ENCODE data around the gene DYNLT1.

DYNLT1 gene

GRCh38 chr6:158591810-158592209 lies 52.7 kb downstream of the DYNLT1 start:
- no peak for DNase-seq

GRCh38 chr6:158591134-158591809 lies 53.3 kb downstream of the DYNLT1 start:
- DNase-seq: peak; percentile 16

GRCh38 chr6:158589366-158589765 lies 55.2 kb downstream of the DYNLT1 start:
- DNase-seq: no peak

- no peak for DNase-seq
These were observed 57.9 kb downstream of the DYNLT1 start for GRCh38 chr6:158586652-158587051.

Data from NCI-H82 (cell line).